HG02763 (cell line): ENCODE measurements around the gene SAMD8.
A peak's percentile ranks its signal among the peaks of the same experiment; 100 is the strongest.
"Not testable (repeated sequence)": the region's sequence is repeated elsewhere in the genome, so short reads cannot be mapped to it uniquely, and the experiment has no call there.

Experiments
- ATAC-seq: cut with Tn5 transposase; IDR thresholded peaks from one replicate; pipeline ENCODE4 v1.9.1; 2021; ENCODE audit warnings: mild to moderate bottlenecking, moderate library complexity; ENCODE audit not compliant: unreplicated experiment

Gene SAMD8

DNA sequence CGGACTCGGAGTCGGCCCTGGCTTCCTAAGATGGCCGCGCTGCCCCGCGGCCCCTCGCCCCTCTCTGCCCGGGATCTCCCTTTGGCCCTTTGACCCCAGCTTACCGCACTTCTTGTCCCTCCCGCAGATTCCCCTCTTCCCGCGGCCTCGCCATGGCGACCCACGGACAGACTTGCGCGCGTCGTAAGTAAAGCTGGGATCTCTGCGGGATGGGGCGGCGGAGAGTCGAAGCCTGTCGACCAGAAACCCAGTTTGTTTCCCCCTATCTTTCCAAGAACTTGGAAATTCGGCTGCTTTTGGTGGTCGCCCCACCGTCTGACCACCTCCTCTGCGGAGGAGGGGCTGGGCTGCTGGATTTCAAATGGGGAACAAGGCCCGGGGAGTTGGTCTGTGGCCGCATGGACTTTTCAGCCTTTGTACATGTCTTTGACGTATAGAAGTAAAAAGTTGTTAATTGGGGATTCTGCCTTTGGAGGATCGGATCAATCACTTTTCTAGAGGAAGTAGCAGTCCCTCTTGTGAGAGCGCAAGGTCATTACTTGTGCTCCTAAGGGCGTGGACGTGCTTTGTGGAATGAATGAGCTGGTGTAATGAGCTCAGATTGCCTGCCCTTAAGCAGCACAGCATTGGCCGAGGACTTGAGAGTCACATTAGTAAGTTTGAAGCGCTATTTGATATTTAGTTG lies 99.7 kb downstream of the SAMD8 start:
- peak; percentile 3 for ATAC-seq

DNA sequence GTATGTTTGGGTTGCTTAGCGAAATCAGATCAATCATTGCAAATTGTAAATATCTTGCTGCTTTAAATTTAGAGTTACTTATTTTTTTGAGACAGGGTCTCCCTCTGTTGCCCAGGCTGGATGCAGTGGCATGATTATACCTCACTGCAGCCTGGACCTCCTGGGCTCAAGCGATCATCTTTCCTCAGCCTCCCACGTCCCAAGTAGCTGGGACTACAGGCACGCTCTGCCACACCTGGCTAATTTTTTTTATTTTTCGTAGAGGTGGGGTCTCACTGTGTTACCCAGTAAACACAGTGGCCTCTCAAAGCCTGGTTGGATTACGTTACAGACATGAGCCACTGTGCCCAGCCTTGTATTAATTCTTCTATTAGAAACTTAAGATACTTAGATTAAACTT lies 100.9 kb downstream of the SAMD8 start:
- ATAC-seq, result no peak

DNA sequence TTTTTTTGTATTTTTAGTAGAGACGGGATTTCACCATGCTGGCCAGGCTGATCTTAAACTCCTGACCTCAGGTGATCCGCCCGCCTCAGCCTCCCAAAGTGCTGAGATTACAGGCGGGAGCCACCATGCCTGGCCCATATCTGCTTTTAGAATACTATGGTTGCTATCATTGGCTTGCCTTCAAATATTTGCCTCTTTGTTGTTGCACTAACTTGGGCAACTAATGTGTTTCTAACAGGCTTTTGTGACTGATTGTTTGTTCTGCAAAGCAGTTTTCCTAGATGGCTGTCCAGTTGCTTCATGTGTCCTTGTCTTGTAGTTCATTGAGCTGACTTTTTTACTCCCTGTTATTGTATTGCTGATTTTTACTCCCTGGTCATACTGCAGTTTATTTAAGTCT lies 108.8 kb downstream of the SAMD8 start:
- ATAC-seq, result no peak

DNA sequence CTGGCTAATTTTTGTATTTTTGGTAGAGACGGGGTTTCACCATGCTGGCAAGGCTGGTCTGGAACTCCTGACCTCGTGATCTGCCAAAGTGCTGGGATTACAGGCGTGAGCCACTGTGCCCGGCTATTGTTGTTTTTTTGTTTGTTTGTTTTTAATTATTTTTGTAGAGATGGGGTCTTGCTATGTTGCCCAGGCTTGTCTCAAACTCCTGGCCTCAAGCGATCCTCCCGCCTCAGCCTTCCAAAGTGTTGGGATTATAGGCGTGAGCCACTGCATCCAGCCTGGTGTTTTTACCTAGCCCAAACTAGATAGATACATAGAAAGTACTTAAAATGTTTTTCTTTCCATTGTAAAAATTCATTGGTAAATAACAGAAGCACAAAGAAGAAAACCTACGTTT lies 110.0 kb downstream of the SAMD8 start:
- ATAC-seq, result not testable (repeated sequence)

DNA sequence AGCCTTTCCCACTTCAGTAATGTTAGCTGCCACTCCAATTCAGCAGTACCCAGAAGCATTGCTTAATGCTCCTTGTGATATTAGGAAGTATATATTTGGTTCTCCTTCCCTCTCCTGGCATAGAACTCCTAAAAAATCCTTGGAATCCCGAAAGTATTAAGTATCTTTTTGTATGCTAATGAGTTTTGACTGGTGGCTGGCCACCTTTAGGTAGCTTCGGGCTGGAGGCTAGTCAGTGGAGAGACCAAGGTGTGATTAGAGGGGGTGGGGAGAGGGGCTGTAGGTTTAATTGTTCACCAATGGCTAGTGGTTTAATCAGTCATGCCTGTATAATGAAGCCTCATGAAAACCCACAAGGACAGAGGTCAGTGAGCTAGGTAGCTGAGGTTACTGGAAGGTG lies 112.1 kb downstream of the SAMD8 start:
- ATAC-seq, result no peak

DNA sequence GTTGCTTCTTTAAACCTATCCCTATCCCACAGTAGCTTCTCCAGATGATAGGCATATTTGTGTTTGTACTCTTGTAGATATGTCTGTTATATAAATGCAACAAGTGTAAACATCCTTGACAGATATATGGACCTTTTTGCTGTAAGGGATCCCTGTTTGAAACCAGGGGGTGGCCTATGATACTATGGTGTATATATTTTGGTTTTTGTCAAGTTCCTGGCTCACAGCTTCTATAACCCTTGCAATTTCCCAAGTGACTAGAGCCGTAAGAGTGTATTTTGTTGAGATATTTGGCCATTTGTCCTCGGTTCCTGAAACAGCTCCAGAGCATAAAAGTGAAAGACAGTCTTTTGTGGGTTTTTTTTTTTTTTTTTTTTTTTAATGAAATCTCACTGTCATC lies 114.6 kb downstream of the SAMD8 start:
- ATAC-seq, result no peak

DNA sequence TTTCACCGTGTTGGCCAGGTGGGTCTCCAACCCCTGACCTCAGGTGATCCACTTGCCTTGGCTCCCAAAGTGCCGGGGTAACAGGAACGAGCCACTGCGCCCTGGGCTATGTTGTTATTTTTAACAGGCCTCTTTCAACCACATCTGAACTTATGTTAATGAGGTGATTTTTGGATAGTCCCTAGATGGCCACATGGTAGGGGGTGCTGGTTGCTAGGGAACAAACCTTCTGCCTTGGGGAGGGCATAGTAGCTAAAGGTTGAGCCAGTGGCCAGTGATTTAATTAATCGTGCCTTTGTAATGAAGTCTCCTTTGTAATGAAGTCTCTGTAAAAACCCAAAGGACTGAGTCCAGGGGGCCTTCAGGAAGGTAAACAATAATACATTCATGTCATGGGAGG lies 115.2 kb downstream of the SAMD8 start:
- ATAC-seq, result no peak

DNA sequence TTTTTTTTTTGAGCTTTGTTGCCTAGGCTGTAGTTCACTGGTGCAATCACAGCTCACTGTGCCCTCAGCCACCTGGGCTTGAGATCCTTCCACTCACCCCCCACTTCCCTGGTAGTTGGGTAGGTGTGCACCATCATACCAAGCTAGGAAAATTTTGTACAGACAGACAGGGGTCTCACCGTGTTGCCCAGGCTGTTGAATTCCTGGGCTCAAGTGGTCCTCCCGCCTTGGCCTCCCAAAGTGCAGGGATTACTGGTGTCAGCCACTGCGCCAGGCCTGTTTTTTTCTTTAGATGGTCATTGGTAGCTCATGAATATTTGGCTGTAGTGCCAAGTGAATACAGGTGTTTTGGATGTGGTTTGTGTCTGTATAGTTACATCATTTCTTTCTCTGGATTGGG lies 116.8 kb downstream of the SAMD8 start:
- ATAC-seq, result no peak

DNA sequence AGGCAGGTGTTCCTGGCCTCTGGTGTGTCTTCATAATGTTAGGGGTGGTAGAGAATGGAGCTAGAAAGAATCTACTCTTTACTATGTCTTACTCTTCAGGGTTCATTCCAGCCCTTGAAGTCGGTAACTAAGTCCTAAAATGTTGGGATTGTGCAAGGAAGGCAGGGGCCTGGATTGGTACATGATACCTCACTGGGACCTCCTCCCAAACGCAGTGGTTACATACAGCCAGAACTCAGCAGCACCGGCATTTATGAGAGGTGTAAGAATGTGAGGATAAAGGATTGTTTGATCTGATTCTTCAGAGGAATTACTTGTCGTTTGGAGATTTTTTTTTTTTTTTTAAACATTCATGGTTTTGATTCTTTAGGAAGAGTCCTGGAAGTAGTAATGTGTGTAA lies 117.4 kb downstream of the SAMD8 start:
- no peak for ATAC-seq

DNA sequence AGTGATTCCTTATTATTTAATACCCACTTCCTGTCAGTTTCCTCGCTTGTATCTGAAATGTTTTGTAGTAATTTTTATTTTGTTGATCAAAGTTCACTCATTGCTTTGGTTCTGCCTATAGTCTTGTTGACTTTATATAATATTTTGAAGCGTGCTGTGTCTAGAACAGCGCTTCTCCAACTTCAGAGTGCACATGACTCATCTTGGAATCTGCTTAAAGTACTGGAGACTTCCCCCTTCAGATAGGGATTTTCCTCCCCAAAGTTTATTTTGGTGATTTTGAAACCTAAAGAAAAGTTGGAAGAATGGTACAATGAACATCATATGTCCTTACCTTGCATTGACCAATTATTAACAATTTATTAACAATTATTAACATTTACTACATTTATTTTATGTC lies 118.5 kb downstream of the SAMD8 start:
- no peak for ATAC-seq

DNA sequence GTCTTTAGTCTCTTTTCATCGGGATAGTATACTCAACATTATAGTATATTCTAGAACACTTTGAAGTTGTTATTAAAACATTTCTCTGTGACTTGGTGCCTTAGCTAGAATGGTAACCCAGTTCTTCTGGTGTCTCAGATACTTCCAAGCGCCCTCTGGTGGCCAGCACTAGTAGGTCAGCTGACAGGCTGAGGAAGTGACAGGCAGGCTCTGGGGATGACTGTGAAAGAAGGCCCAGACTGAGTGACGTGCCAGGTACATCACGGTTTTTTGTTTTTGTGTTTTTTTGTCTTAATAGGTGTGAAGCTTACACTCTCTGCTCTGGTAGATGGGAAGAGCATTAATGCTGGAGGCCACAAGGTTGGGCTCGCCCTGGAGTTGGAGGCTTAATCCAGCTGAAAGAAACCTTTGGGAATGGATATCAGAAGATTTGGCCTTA lies 119.2 kb downstream of the SAMD8 start:
- ATAC-seq, result peak; percentile 35
